Measurements from ENCODE around the gene SVEP1. TPM values are rescaled to one million over a fixed set of nuclear protein-coding genes. Genes with fewer than 3 reads are reported as not detected.
"Not testable (repeated sequence)": the region's sequence is repeated elsewhere in the genome, so short reads cannot be mapped to it uniquely, and the experiment has no call there.

SVEP1 gene
- total and polyA plus RNA-seq, 7 experiments from 2014 or later, result 0.08 to 0.22 TPM; not detected in 5

GRCh38 chr9:110371411-110372007, 208.0 kb downstream of the SVEP1 start:
- intact Hi-C loops (cut with micrococcal nuclease), result no loop called here
- DNase-seq, result no peak
- H3K27ac ChIP-seq (ENCODE audit: low read depth, low read length), result no peak overlapping the region
- H3K9me3 Mint-ChIP-seq, result no peaks in the 10 kb centered on the region
- ChIA-PET CTCF (no interaction called here), POLR2A (no interaction called here)
- H3K9me3 ChIP-seq (ENCODE audit: control insufficient read depth in 2 of 3, low read length in 3 of 3), result no peaks in the 10 kb centered on the region
- H3K4me1 ChIP-seq (ENCODE audit: control insufficient read depth in 2 of 2, insufficient read depth in 2 of 2, low read length in 2 of 2), result no peaks in the 10 kb centered on the region
- ATAC-seq, result no peak
- H3K27me3 Mint-ChIP-seq, result no peaks in the 10 kb centered on the region
- H3K27me3 ChIP-seq (ENCODE audit: control insufficient read depth in 2 of 2, insufficient read depth in 2 of 2, low read length in 2 of 2), result no peaks in the 10 kb centered on the region
- H3K4me3 ChIP-seq (ENCODE audit: low read length), result no peak overlapping the region
- no peak overlapping the region for H3K4me3 Mint-ChIP-seq
- H3K4me1 Mint-ChIP-seq, result no peaks in the 10 kb centered on the region
- no peaks in the 10 kb centered on the region for H3K36me3 Mint-ChIP-seq
- H3K27ac Mint-ChIP-seq, result no peak overlapping the region
- H3K36me3 ChIP-seq (ENCODE audit: control insufficient read depth in 2 of 3, insufficient read depth in 3 of 3, low read length in 3 of 3), result no peaks in the 10 kb centered on the region

- Histone ChIP-seq H3K9me3 (ENCODE audit: control insufficient read depth in 2 of 3, low read length in 3 of 3) (no peaks in the 10 kb centered on the region), H3K36me3 (ENCODE audit: control insufficient read depth in 2 of 3, insufficient read depth in 3 of 3, low read length in 3 of 3) (no peaks in the 10 kb centered on the region)
These were observed 209.2 kb downstream of the SVEP1 start for GRCh38 chr9:110370315-110370714.

DNA sequence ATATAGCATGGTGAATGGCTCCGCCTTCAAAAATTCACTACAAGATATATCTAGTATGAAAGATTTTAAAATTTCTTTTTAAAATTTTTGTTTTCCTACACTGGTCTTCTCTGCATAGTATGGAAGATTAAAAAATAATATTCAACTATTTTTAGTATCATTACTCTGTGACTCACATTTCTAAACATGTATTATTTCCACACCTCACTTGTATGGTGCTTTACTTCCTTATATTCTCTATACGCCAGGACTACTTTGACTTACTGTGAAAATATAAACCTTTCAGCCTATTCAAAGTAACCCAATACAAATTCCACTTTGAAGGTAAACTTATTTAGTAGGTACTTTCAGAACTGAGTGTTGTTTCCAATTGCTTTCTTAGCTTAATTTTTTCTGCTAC, 215.1 kb downstream of the SVEP1 start:
- ATAC-seq, result no peak
- Histone ChIP-seq H3K4me1 (ENCODE audit: control insufficient read depth in 2 of 2, insufficient read depth in 2 of 2, low read length in 2 of 2) (no peaks in the 10 kb centered on the region), H3K9me3 (ENCODE audit: control insufficient read depth in 2 of 3, low read length in 3 of 3) (no peaks in the 10 kb centered on the region), H3K27ac (ENCODE audit: low read depth, low read length) (no peak overlapping the region), H3K4me3 (ENCODE audit: low read length) (no peak overlapping the region), H3K36me3 (ENCODE audit: control insufficient read depth in 2 of 3, insufficient read depth in 3 of 3, low read length in 3 of 3) (no peaks in the 10 kb centered on the region), H3K27me3 (ENCODE audit: control insufficient read depth in 2 of 2, insufficient read depth in 2 of 2, low read length in 2 of 2) (peaks cover 0 to 4% of the 10 kb centered on the region in 2 donors)
- H3K4me3 Mint-ChIP-seq, result no peak overlapping the region
- H3K4me1 Mint-ChIP-seq, result no peaks in the 10 kb centered on the region
- H3K27ac Mint-ChIP-seq, result no peak overlapping the region
- ChIA-PET CTCF (no interaction called here), POLR2A (no interaction called here)
- H3K27me3 Mint-ChIP-seq, result peaks cover 0 to 10% (median 0%) of the 10 kb centered on the region in 5 donors
- H3K9me3 Mint-ChIP-seq, result peaks cover 0 to 9% (median 0%) of the 10 kb centered on the region in 11 donors
- H3K36me3 Mint-ChIP-seq, result no peaks in the 10 kb centered on the region
- no peak for DNase-seq
- intact Hi-C loops (cut with micrococcal nuclease), result no loop called here

More at GRCh38 chr9:110370315-110370714, 209.2 kb downstream of the SVEP1 start:
- CTCF ChIA-PET, result no interaction called here
- Mint-ChIP-seq H3K4me1 (no peaks in the 10 kb centered on the region), H3K4me3 (no peak overlapping the region), H3K27me3 (peaks cover 0 to 1% (median 0%) of the 10 kb centered on the region in 5 donors), H3K36me3 (no peaks in the 10 kb centered on the region), H3K27ac (no peak overlapping the region), H3K9me3 (peaks cover 0 to 2% (median 0%) of the 10 kb centered on the region in 11 donors)
- DNase-seq (no peak), ATAC-seq (no peak)
- H3K4me1 ChIP-seq (ENCODE audit: control insufficient read depth in 2 of 2, insufficient read depth in 2 of 2, low read length in 2 of 2), result no peaks in the 10 kb centered on the region
- H3K27ac ChIP-seq (ENCODE audit: low read depth, low read length), result no peak overlapping the region
- intact Hi-C loops (cut with micrococcal nuclease), result no loop called here
- no peak overlapping the region for H3K4me3 ChIP-seq (ENCODE audit: low read length)
- H3K27me3 ChIP-seq (ENCODE audit: control insufficient read depth in 2 of 2, insufficient read depth in 2 of 2, low read length in 2 of 2), result peaks cover 0 to under 1% of the 10 kb centered on the region in 2 donors
- POLR2A ChIA-PET, result no interaction called here

GRCh38 chr9:110358992-110359391, 220.5 kb downstream of the SVEP1 start:
- not testable (repeated sequence) for DNase-seq

DNA sequence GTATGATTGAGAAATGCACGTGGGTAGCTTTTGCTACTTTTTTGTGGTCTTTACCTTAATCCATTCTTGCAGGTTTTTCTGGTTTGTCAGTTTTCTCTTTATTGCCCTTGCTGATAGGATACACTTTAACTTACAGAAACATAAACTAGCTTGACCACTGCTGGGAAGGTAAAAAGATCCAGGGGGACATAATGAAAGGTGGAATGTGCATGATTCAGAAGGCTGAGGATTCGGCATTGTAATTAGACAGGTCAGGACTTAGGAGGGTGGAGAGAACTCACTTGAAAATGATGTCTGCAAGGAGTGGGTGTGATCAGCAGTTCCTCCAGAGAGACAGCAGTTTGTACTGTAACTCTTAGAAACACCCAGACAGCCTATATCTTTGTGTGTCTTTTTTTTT, 222.0 kb downstream of the SVEP1 start:
- H3K27ac Mint-ChIP-seq, result no peak overlapping the region
- intact Hi-C loops (cut with micrococcal nuclease), result no loop called here

More at GRCh38 chr9:110358992-110359391, 220.5 kb downstream of the SVEP1 start:
- H3K27ac ChIP-seq (ENCODE audit: low read depth, low read length); H3K27me3 Mint-ChIP-seq; ATAC-seq; POLR2A ChIA-PET; H3K36me3 ChIP-seq (ENCODE audit: control insufficient read depth in 2 of 3, insufficient read depth in 3 of 3, low read length in 3 of 3); intact Hi-C loops (cut with micrococcal nuclease); H3K36me3 Mint-ChIP-seq; H3K27ac Mint-ChIP-seq; H3K4me1 ChIP-seq (ENCODE audit: control insufficient read depth in 2 of 2, insufficient read depth in 2 of 2, low read length in 2 of 2); H3K4me3 ChIP-seq (ENCODE audit: low read length); H3K4me3 Mint-ChIP-seq; H3K9me3 Mint-ChIP-seq; H3K27me3 ChIP-seq (ENCODE audit: control insufficient read depth in 2 of 2, insufficient read depth in 2 of 2, low read length in 2 of 2); CTCF ChIA-PET; H3K9me3 ChIP-seq (ENCODE audit: control insufficient read depth in 2 of 3, low read length in 3 of 3); H3K4me1 Mint-ChIP-seq: not testable (repeated sequence)

GRCh38 chr9:110356639-110357395, 222.7 kb downstream of the SVEP1 start:
- Histone ChIP-seq H3K9me3 (ENCODE audit: control insufficient read depth in 2 of 3, low read length in 3 of 3) (no peaks in the 10 kb centered on the region), H3K4me3 (ENCODE audit: low read length) (no peak overlapping the region), H3K27me3 (ENCODE audit: control insufficient read depth in 2 of 2, insufficient read depth in 2 of 2, low read length in 2 of 2) (no peaks in the 10 kb centered on the region), H3K4me1 (ENCODE audit: control insufficient read depth in 2 of 2, insufficient read depth in 2 of 2, low read length in 2 of 2) (no peaks in the 10 kb centered on the region), H3K27ac (ENCODE audit: low read depth, low read length) (no peak overlapping the region), H3K36me3 (ENCODE audit: control insufficient read depth in 2 of 3, insufficient read depth in 3 of 3, low read length in 3 of 3) (no peaks in the 10 kb centered on the region)
- H3K36me3 Mint-ChIP-seq, result no peaks in the 10 kb centered on the region
- intact Hi-C loops (cut with micrococcal nuclease), result no loop called here
- ATAC-seq (no peak), DNase-seq (no peak)
- H3K27ac Mint-ChIP-seq, result no peak overlapping the region
- peaks cover 0 to 4% (median 0%) of the 10 kb centered on the region in 5 donors for H3K27me3 Mint-ChIP-seq
- ChIA-PET CTCF (no interaction called here), POLR2A (no interaction called here)
- no peak overlapping the region for H3K4me3 Mint-ChIP-seq
- H3K9me3 Mint-ChIP-seq, result peaks cover 0 to 9% (median 0%) of the 10 kb centered on the region in 11 donors
- peaks cover 0 to 5% (median 0%) of the 10 kb centered on the region in 7 donors for H3K4me1 Mint-ChIP-seq

More for the DNA sequence above, 222.0 kb downstream of the SVEP1 start:
- ChIA-PET POLR2A (no interaction called here), CTCF (no interaction called here)
- Mint-ChIP-seq H3K4me1 (peaks cover 0 to 5% (median 0%) of the 10 kb centered on the region in 7 donors), H3K9me3 (peaks cover 0 to 9% (median 0%) of the 10 kb centered on the region in 11 donors), H3K27me3 (peaks cover 0 to 4% (median 0%) of the 10 kb centered on the region in 5 donors), H3K36me3 (no peaks in the 10 kb centered on the region), H3K4me3 (no peak overlapping the region)
- no peaks in the 10 kb centered on the region for H3K4me1 ChIP-seq (ENCODE audit: control insufficient read depth in 2 of 2, insufficient read depth in 2 of 2, low read length in 2 of 2)
- H3K36me3 ChIP-seq (ENCODE audit: control insufficient read depth in 2 of 3, insufficient read depth in 3 of 3, low read length in 3 of 3), result no peaks in the 10 kb centered on the region
- no peaks in the 10 kb centered on the region for H3K27me3 ChIP-seq (ENCODE audit: control insufficient read depth in 2 of 2, insufficient read depth in 2 of 2, low read length in 2 of 2)
- H3K9me3 ChIP-seq (ENCODE audit: control insufficient read depth in 2 of 3, low read length in 3 of 3), result no peaks in the 10 kb centered on the region
- DNase-seq, result no peak
- no peak for ATAC-seq
- H3K27ac ChIP-seq (ENCODE audit: low read depth, low read length), result no peak overlapping the region
- no peak overlapping the region for H3K4me3 ChIP-seq (ENCODE audit: low read length)

GRCh38 chr9:110355911-110356310, 223.6 kb downstream of the SVEP1 start:
- no peak for ATAC-seq
- H3K4me3 Mint-ChIP-seq, result no peak overlapping the region

More at GRCh38 chr9:110355911-110356310, 223.6 kb downstream of the SVEP1 start:
- Mint-ChIP-seq H3K27ac (no peak overlapping the region), H3K4me1 (peaks cover 0 to 5% (median 0%) of the 10 kb centered on the region in 7 donors), H3K36me3 (no peaks in the 10 kb centered on the region), H3K9me3 (peaks cover 0 to 8% (median 0%) of the 10 kb centered on the region in 11 donors), H3K27me3 (peaks cover 0 to 4% (median 0%) of the 10 kb centered on the region in 5 donors)
- Histone ChIP-seq H3K9me3 (ENCODE audit: control insufficient read depth in 2 of 3, low read length in 3 of 3) (no peaks in the 10 kb centered on the region), H3K36me3 (ENCODE audit: control insufficient read depth in 2 of 3, insufficient read depth in 3 of 3, low read length in 3 of 3) (no peaks in the 10 kb centered on the region), H3K4me1 (ENCODE audit: control insufficient read depth in 2 of 2, insufficient read depth in 2 of 2, low read length in 2 of 2) (no peaks in the 10 kb centered on the region), H3K27me3 (ENCODE audit: control insufficient read depth in 2 of 2, insufficient read depth in 2 of 2, low read length in 2 of 2) (no peaks in the 10 kb centered on the region), H3K27ac (ENCODE audit: low read depth, low read length) (no peak overlapping the region), H3K4me3 (ENCODE audit: low read length) (no peak overlapping the region)
- intact Hi-C loops (cut with micrococcal nuclease), result no loop called here
- no peak for DNase-seq
- POLR2A ChIA-PET, result no interaction called here
- CTCF ChIA-PET, result no interaction called here
